ENCODE results near the gene NEIL1. TPM values are rescaled to one million over a fixed set of nuclear protein-coding genes. Genes with fewer than 3 reads are reported as not detected.
A peak's percentile ranks its signal among the peaks of the same experiment; 100 is the strongest.
"Not testable (repeated sequence)": the region's sequence is repeated elsewhere in the genome, so short reads cannot be mapped to it uniquely, and the experiment has no call there.

NEIL1 gene
- total RNA-seq, 2 experiments from 2014 or later: 1.0 to 1.9 TPM

DNA sequence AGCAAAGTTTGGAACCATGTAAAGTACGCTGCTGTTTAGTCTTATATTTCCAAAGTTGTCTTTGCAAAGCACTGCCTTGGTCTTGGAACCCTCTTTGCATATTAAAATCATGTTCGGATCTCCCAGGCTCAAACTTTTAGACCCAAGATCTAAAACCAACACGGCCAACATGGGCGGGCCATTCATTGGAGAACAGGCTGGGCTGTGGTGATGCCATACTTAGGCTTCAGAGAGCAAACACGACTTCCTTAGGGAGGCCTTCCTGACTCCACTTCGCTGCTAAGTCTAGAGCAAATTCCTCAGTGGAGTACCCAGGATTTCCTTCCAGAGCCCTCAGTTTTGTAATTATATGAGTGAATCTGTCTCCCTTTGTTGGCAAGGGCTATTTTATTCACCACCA, 18.0 kb downstream of the NEIL1 start:
- no peaks in the 10 kb centered on the region for H3K9me3 Mint-ChIP-seq (ENCODE audit: low read depth)
- no peaks in the 10 kb centered on the region for H3K27me3 Mint-ChIP-seq
- no peak overlapping the region for H3K4me3 Mint-ChIP-seq
- DNase-seq: no peak
- H3K4me1 Mint-ChIP-seq: peaks cover 24% of the 10 kb centered on the region
- H3K36me3 Mint-ChIP-seq: peaks cover 9% of the 10 kb centered on the region
- CTCF ChIA-PET: no interaction called here
- no peak overlapping the region for H3K27ac Mint-ChIP-seq
- no peak for ATAC-seq

GRCh38 chr15:75366163-75366562, 19.3 kb downstream of the NEIL1 start:
- peaks cover 13% of the 10 kb centered on the region for H3K36me3 Mint-ChIP-seq
- no peak overlapping the region for H3K4me3 Mint-ChIP-seq
- peaks cover 25% of the 10 kb centered on the region for H3K4me1 Mint-ChIP-seq
- DNase-seq (no peak), ATAC-seq (no peak)
- H3K27me3 Mint-ChIP-seq: no peaks in the 10 kb centered on the region
- no peaks in the 10 kb centered on the region for H3K9me3 Mint-ChIP-seq (ENCODE audit: low read depth)
- CTCF ChIA-PET: interaction anchor here (1.0 to 5.0 kb wide), 3 partner anchors 87 to 282 kb away, joined by 3 to 68 read pairs (median 59); partner anchors contain the start of genes IMP3, SIN3A and SNX33
- H3K27ac Mint-ChIP-seq: no peak overlapping the region

GRCh38 chr15:75367006-75367405, 20.2 kb downstream of the NEIL1 start:
- no peak overlapping the region for H3K4me3 Mint-ChIP-seq
- no peak for DNase-seq
- CTCF ChIA-PET: interaction anchor here (0.7 to 5.0 kb wide), 16 partner anchors 10 to 1059 kb away, joined by 3 to 68 read pairs (median 7); partner anchors contain the start of genes IMP3, PTPN9, SIN3A and SNX33
- peak overlapping the region; percentile 90 for H3K27ac Mint-ChIP-seq
- no peak for ATAC-seq
- H3K9me3 Mint-ChIP-seq (ENCODE audit: low read depth): no peaks in the 10 kb centered on the region
- no peaks in the 10 kb centered on the region for H3K27me3 Mint-ChIP-seq
- peaks cover 21% of the 10 kb centered on the region for H3K36me3 Mint-ChIP-seq
- H3K4me1 Mint-ChIP-seq: peaks cover 25% of the 10 kb centered on the region

DNA sequence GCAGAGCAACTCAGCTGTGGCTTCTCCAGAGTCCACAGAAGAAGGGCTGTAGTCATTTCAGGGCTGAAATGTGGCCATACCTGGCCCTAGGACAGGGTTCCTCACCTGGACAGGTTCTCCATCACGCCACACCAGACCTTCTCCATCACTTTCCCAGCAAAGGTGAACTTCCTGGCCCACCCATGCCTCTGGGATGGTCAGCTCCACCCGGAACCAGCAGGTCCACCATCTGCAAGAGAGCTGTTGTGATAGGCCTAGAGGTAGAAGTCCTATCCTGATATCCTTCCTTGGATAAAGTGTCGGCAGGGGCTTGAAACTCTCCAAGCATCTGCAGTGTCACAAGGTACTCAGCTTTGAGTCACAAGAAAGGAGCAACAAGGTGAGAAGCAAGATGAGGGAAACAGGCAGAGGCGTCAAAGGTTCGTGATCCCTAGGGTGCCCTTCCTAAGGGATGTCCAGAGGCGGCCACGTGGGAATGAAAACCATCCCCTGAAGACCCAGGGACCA, 20.6 kb downstream of the NEIL1 start:
- Mint-ChIP-seq H3K27ac (peak overlapping the region; percentile 90), H3K27me3 (no peaks in the 10 kb centered on the region)
- DNase-seq: no peak

GRCh38 chr15:75367913-75368688, 21.3 kb downstream of the NEIL1 start, which contains the start of gene MAN2C1:
Gene MAN2C1 (minus strand): TSS chr15:75368607. CDS start chr15:75368583, 24 bp downstream.
- CTCF ChIA-PET: interaction anchor here (0.6 to 5.0 kb wide), 45 partner anchors 8 to 1060 kb away, joined by 3 to 68 read pairs (median 5); partner anchors contain the start of genes COMMD4, IMP3, PTPN9 and SIN3A
- Mint-ChIP-seq H3K27ac (peak within 1 kb of the TSS; percentile 90), H3K27me3 (no peaks in the 10 kb centered on the region), H3K9me3 (ENCODE audit: low read depth) (no peaks in the 10 kb centered on the region), H3K4me1 (peaks cover 29% of the 10 kb centered on the region), H3K4me3 (peak within 1 kb of the TSS; percentile 79), H3K36me3 (peaks cover 25% of the 10 kb centered on the region)
- DNase-seq (peak; percentile 96), ATAC-seq (peak; percentile 95)

More for the DNA sequence above, 20.6 kb downstream of the NEIL1 start:
- H3K9me3 Mint-ChIP-seq (ENCODE audit: low read depth): no peaks in the 10 kb centered on the region
- peak overlapping the region; percentile 79 for H3K4me3 Mint-ChIP-seq
- CTCF ChIA-PET: interaction anchor here (0.6 to 5.0 kb wide), 42 partner anchors 9 to 1060 kb away, joined by 3 to 68 read pairs (median 5); partner anchors contain the start of genes COMMD4, IMP3, PTPN9 and SIN3A
- H3K36me3 Mint-ChIP-seq: peaks cover 21% of the 10 kb centered on the region
- ATAC-seq: no peak
- peaks cover 25% of the 10 kb centered on the region for H3K4me1 Mint-ChIP-seq

DNA sequence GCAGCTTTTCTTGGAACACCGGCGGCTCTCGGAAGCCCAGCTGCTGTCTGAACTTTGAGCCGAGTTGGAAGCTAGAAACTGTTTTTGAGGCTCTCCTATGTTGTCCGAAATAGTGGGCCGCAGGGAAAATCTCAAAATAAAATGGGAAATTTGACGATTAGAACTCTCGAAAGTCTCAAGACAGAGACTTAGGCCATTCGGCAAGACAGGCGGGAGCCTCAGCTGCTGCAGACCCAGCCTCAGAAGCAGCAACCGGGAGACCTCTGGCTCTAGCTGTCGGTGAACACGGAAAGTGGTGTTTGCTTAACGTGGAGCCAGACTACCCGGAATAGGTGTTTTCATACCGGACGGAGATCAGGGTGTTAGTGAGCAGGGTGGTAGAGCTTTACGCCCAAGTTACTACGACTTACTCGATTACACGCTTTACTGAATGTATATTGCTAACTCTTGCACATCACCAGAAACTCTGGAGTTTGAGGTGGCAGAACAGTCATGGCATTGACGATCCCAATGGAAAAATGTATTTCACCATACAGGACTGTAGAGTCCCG, 21.9 kb downstream of the NEIL1 start:
- H3K4me1 Mint-ChIP-seq: peaks cover 31% of the 10 kb centered on the region
- peak; percentile 14 for ATAC-seq

GRCh38 chr15:75369897-75370581, 23.2 kb downstream of the NEIL1 start:
- ATAC-seq (no peak), DNase-seq (no peak)
- Mint-ChIP-seq H3K27ac (peak overlapping the region; percentile 90), H3K9me3 (ENCODE audit: low read depth) (no peaks in the 10 kb centered on the region), H3K27me3 (no peaks in the 10 kb centered on the region), H3K4me3 (peak overlapping the region; percentile 79), H3K4me1 (peaks cover 31% of the 10 kb centered on the region), H3K36me3 (peaks cover 39% of the 10 kb centered on the region)
- CTCF ChIA-PET: interaction anchor here (0.9 to 5.0 kb wide), 9 partner anchors 71 to 315 kb away, joined by 3 to 68 read pairs (median 3); partner anchors contain the start of genes IMP3, SIN3A, SNUPN and SNX33

More for the DNA sequence above, 21.9 kb downstream of the NEIL1 start:
- Mint-ChIP-seq H3K9me3 (ENCODE audit: low read depth) (no peaks in the 10 kb centered on the region), H3K27me3 (no peaks in the 10 kb centered on the region), H3K27ac (peak overlapping the region; percentile 90), H3K36me3 (peaks cover 30% of the 10 kb centered on the region), H3K4me3 (peak overlapping the region; percentile 79)
- CTCF ChIA-PET: interaction anchor here (0.9 to 5.0 kb wide), 21 partner anchors 10 to 316 kb away, joined by 3 to 68 read pairs (median 6); partner anchors contain the start of genes COMMD4, IMP3, PTPN9 and SIN3A
- DNase-seq: peak; percentile 54

GRCh38 chr15:75371486-75371885, 24.6 kb downstream of the NEIL1 start:
- H3K4me3 Mint-ChIP-seq: no peak overlapping the region
- peak overlapping the region; percentile 13 for H3K27ac Mint-ChIP-seq
- CTCF ChIA-PET: interaction anchor here (0.9 to 1.5 kb wide), 2 partner anchors 17 to 276 kb away, joined by 3 read pairs; partner anchors contain the start of gene SNX33
- ATAC-seq (no peak), DNase-seq (no peak)
- H3K27me3 Mint-ChIP-seq: no peaks in the 10 kb centered on the region
- no peaks in the 10 kb centered on the region for H3K9me3 Mint-ChIP-seq (ENCODE audit: low read depth)
- peaks cover 52% of the 10 kb centered on the region for H3K36me3 Mint-ChIP-seq
- H3K4me1 Mint-ChIP-seq: peaks cover 31% of the 10 kb centered on the region

DNA sequence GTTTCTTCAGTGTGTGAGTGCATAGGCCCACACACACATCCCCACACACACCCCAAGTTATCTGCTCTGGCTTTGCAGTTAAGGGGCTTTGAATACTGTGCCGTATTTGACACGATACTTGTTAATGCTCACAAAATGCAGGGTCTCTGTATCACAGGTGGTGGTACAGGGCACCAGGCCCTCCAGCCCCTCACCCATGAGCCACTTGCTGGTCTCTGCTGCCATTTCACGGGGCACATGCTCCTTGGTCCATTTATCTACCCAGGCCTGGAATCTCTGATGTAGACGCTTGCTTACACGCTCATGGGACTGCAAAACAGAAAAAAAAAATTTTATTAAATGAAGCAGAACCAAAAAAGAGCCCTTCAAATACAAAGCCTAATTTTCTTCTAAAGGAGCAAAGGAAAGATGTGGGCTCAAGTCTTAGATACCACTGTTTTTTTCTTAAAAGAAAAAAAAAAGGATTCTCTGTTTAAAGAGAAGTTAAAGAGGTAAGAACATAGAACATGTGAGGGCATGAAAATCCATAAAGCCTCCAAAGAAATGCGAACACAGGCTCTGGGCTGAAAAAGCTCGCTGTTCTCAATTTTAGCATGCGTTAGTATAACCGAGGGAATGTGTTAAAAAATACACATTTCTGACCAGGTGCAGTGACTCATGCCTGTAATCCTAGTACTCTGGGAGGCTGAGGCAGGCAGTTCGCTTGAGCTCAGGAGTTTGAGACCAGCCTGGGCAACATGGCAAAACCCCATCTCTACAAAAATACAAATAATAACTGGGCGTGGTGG, 25.3 kb downstream of the NEIL1 start:
- DNase-seq (no peak), ATAC-seq (no peak)
- Mint-ChIP-seq H3K4me1 (peaks cover 27% of the 10 kb centered on the region), H3K27ac (no peak overlapping the region), H3K36me3 (peaks cover 55% of the 10 kb centered on the region), H3K4me3 (no peak overlapping the region), H3K9me3 (ENCODE audit: low read depth) (no peaks in the 10 kb centered on the region), H3K27me3 (no peaks in the 10 kb centered on the region)
- CTCF ChIA-PET: no interaction called here

DNA sequence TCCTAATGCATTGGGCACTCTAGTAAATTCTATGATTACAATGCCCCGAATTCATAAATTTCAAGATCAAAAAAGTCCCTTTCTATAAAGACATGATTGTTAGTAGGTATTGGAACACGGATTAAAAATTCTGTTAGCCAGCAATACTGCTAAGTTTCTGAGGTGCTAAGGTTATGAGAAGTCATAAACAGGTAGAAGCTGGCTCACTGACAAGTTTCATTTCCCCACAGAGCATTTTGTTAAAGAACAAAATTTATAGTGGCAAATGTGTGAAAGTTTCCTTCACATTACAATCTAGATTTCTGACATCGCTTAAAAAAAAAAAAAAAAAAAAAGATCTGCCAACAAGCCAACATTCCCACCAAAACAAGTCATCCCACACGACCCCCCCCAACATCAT, 33.9 kb downstream of the NEIL1 start:
- no peaks in the 10 kb centered on the region for H3K27me3 Mint-ChIP-seq
- no peaks in the 10 kb centered on the region for H3K9me3 Mint-ChIP-seq (ENCODE audit: low read depth)
- H3K36me3 Mint-ChIP-seq: peaks cover 61% of the 10 kb centered on the region
- H3K4me3 Mint-ChIP-seq: no peak overlapping the region
- no peak overlapping the region for H3K27ac Mint-ChIP-seq
- CTCF ChIA-PET: interaction anchor here (0.5 to 2.4 kb wide), 4 partner anchors 12 to 267 kb away, joined by 3 to 9 read pairs (median 3); partner anchors contain the start of genes MAN2C1 and SNX33
- no peak for DNase-seq
- no peak for ATAC-seq
- peaks cover 4% of the 10 kb centered on the region for H3K4me1 Mint-ChIP-seq

- H3K4me3 Mint-ChIP-seq; H3K9me3 Mint-ChIP-seq (ENCODE audit: low read depth); H3K27me3 Mint-ChIP-seq; H3K27ac Mint-ChIP-seq; CTCF ChIA-PET; ATAC-seq; DNase-seq: not testable (repeated sequence)
- H3K36me3 Mint-ChIP-seq: peaks cover 60% of the 10 kb centered on the region
- H3K4me1 Mint-ChIP-seq: peaks cover 18% of the 10 kb centered on the region
Measured at GRCh38 chr15:75383986-75384385, 37.1 kb downstream of the NEIL1 start.

DNA sequence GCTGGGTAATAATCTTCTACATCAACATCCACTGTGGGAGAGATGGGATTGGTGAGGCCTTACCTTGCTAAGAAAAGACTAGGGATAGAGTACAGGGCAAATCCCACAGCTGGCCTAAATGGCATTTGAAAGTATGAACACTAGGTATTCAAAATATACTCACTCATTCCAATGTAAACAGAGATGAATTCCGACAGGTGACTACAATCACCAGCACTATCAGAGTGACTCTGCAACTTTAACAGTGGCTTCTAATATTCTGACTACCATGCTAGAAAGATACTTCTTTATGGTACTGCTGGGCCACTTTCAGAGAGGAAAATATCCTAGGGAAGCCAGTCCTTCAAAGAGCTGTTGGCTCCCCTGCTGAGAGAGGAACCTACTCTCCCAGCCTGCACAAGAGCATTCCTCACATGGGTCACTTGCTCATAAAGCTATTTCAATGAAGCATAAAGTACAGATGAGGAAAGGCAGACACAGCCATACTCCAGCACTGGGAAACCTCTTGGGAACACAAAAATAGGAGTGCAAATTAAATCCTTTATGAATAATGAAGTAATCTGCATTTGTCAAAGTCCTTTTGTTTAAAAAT, 43.0 kb downstream of the NEIL1 start:
- Mint-ChIP-seq H3K27me3 (no peaks in the 10 kb centered on the region), H3K4me1 (peaks cover 18% of the 10 kb centered on the region), H3K4me3 (no peak overlapping the region), H3K9me3 (ENCODE audit: low read depth) (no peaks in the 10 kb centered on the region), H3K36me3 (peaks cover 54% of the 10 kb centered on the region), H3K27ac (no peak overlapping the region)
- no peak for ATAC-seq
- CTCF ChIA-PET: no interaction called here
- DNase-seq: no peak
